ENCODE data around the gene TICRR. TPM values are rescaled to one million over a fixed set of nuclear protein-coding genes. Genes with fewer than 3 reads are reported as not detected.

Gene TICRR
- polyA plus RNA-seq, 2 of the 4 experiments (the other 2 are of a cell fraction), result 7.8 to 11.6 TPM

GRCh38 chr15:89627256-89627970, 52.1 kb downstream of the TICRR start:
- Histone ChIP-seq H3K9me3 (peaks cover 23% of the 10 kb centered on the region), H3K4me3 (no peak overlapping the region), H3K4me2 (no peak overlapping the region), H3K27ac (no peak overlapping the region), H3K4me1 (no peaks in the 10 kb centered on the region)
- no peak for TF ChIP-seq MAFK (IDR thresholded peaks at IDR 0.05; ENCODE audit: partially characterized antibody)
- TF ChIP-seq ZNF302 (CRISPR knock-in tag; IDR thresholded peaks at IDR 0.05), result no peak
- no peak for TF ChIP-seq RCOR1 (IDR thresholded peaks at IDR 0.05; ENCODE audit: low read depth, low read length)
- no peak for TF ChIP-seq RARB (CRISPR knock-in tag; IDR thresholded peaks at IDR 0.05)
- no peak for TF ChIP-seq FOXS1 (CRISPR knock-in tag; IDR thresholded peaks at IDR 0.05)
- no peak for TF ChIP-seq BCL3 (IDR thresholded peaks at IDR 0.05)
- TF ChIP-seq NR3C1 (IDR thresholded peaks at IDR 0.05), result no peak
- no peak for TF ChIP-seq ESRRA (IDR thresholded peaks at IDR 0.05; ENCODE audit: borderline replicate concordance, low read length)
- TF ChIP-seq HEYL (CRISPR knock-in tag; IDR thresholded peaks at IDR 0.05), result no peak
- no peak for TF ChIP-seq NFE2L2 (conservative IDR thresholded peaks at IDR 0.05; ENCODE audit: low read length)
- no peak for TF ChIP-seq RAD21 (conservative IDR thresholded peaks at IDR 0.05 in 1 of 2, IDR thresholded peaks at IDR 0.05 in 1 of 2)
- FAIRE-seq, result no peak
- no peak for DNase-seq (ENCODE audit: low read depth in 1 of 2, low spot score in 1 of 2)
- CTCF ChIA-PET, result no interaction called here
- no peak for ATAC-seq
- WGBS (ENCODE audit: missing lambda C conversion rate), result 87% methylated on average over 8 of the region's 8 CpGs
- POLR2A ChIA-PET, result no interaction called here

- ATAC-seq, result no peak
- Histone ChIP-seq H3K4me3 (no peak overlapping the region), H3K4me2 (no peak overlapping the region), H3K9me3 (peaks cover 32% of the 10 kb centered on the region), H3K4me1 (no peaks in the 10 kb centered on the region), H3K27ac (no peak overlapping the region)
- 90% methylated on average over 21 of the region's 21 CpGs for WGBS (ENCODE audit: missing lambda C conversion rate)
- ChIA-PET CTCF (interaction anchor here (0.5 to 6.6 kb wide), 4 partner anchors 19 to 270 kb away, joined by 3 to 43 read pairs (median 4); no protein-coding TSS in a partner anchor), POLR2A (no interaction called here)
- TF ChIP-seq MAFK (IDR thresholded peaks at IDR 0.05; ENCODE audit: partially characterized antibody), result no peak
- TF ChIP-seq PBX3 (IDR thresholded peaks at IDR 0.05), result no peak
- TF ChIP-seq RNF2 (IDR thresholded peaks at IDR 0.05; ENCODE audit: borderline replicate concordance, low read depth), result no peak
- no peak for TF ChIP-seq CHD2 (IDR thresholded peaks at IDR 0.05; ENCODE audit: low read length, partially characterized antibody)
- TF ChIP-seq EHMT2 (IDR thresholded peaks at IDR 0.05; ENCODE audit: low read depth), result no peak
- TF ChIP-seq RAD21 (conservative IDR thresholded peaks at IDR 0.05 in 1 of 2, IDR thresholded peaks at IDR 0.05 in 1 of 2), result no peak
- no peak for TF ChIP-seq ZC3H11A (IDR thresholded peaks at IDR 0.05)
- TF ChIP-seq ATOH8 (CRISPR knock-in tag; IDR thresholded peaks at IDR 0.05; ENCODE audit: low read depth), result no peak
- no peak for TF ChIP-seq NFE2L2 (conservative IDR thresholded peaks at IDR 0.05; ENCODE audit: low read length)
- TF ChIP-seq E2F6 (IDR thresholded peaks at IDR 0.05; ENCODE audit: borderline replicate concordance, low read depth), result no peak
- TF ChIP-seq CHD4 (IDR thresholded peaks at IDR 0.05; ENCODE audit: borderline replicate concordance), result no peak
- TF ChIP-seq JUN (IDR thresholded peaks at IDR 0.05), result no peak
- TF ChIP-seq POLR2A (IDR thresholded peaks at IDR 0.05; ENCODE audit: low read length), result no peak
- no peak for TF ChIP-seq BHLHE40 (IDR thresholded peaks at IDR 0.05; ENCODE audit: low read depth, low read length)
- TF ChIP-seq GATA3 (IDR thresholded peaks at IDR 0.05; ENCODE audit: borderline replicate concordance), result no peak
- no peak for TF ChIP-seq RFX5 (IDR thresholded peaks at IDR 0.05)
- no peak for TF ChIP-seq ZNF302 (CRISPR knock-in tag; IDR thresholded peaks at IDR 0.05)
- no peak for TF ChIP-seq REST (IDR thresholded peaks at IDR 0.05)
- TF ChIP-seq HMGXB4 (CRISPR knock-in tag; IDR thresholded peaks at IDR 0.05; ENCODE audit: borderline replicate concordance), result no peak
- no peak for TF ChIP-seq EHF (CRISPR knock-in tag; IDR thresholded peaks at IDR 0.05)
- DNase-seq (ENCODE audit: low read depth in 1 of 2, low spot score in 1 of 2), result no peak
- no peak for FAIRE-seq
Observed at GRCh38 chr15:89628301-89628700, 53.0 kb downstream of the TICRR start.
